ENCODE data around the gene LRP1B.

Gene LRP1B

GRCh38 chr2:141736466-141736865, 394.4 kb downstream of the LRP1B start:
- no peak for DNase-seq

GRCh38 chr2:141728886-141729285, 401.9 kb downstream of the LRP1B start:
- no peak for DNase-seq

- DNase-seq = no peak
Observed at GRCh38 chr2:141728142-141728541, 402.7 kb downstream of the LRP1B start.

GRCh38 chr2:141724426-141724825, 406.4 kb downstream of the LRP1B start:
- no peak for DNase-seq

- DNase-seq = no peak
Observed at GRCh38 chr2:141723814-141724213, 407.0 kb downstream of the LRP1B start.

- no peak for DNase-seq
Observed at GRCh38 chr2:141720476-141720875, 410.3 kb downstream of the LRP1B start.

- DNase-seq = no peak
Observed at GRCh38 chr2:141714496-141714895, 416.3 kb downstream of the LRP1B start.

- DNase-seq = no peak
Observed at GRCh38 chr2:141711627-141712026, 419.2 kb downstream of the LRP1B start.

- DNase-seq = no peak
Observed at GRCh38 chr2:141710589-141711239, 420.1 kb downstream of the LRP1B start.

GRCh38 chr2:141709756-141710155, 421.1 kb downstream of the LRP1B start:
- no peak for DNase-seq

- no peak for DNase-seq
Observed at GRCh38 chr2:141707486-141707885, 423.3 kb downstream of the LRP1B start.

- DNase-seq = no peak
Observed at GRCh38 chr2:141704541-141704940, 426.3 kb downstream of the LRP1B start.

- no peak for DNase-seq
Observed at GRCh38 chr2:141703501-141703900, 427.3 kb downstream of the LRP1B start.

- DNase-seq = no peak
Observed at GRCh38 chr2:141701618-141702017, 429.2 kb downstream of the LRP1B start.

GRCh38 chr2:141699573-141699972, 431.2 kb downstream of the LRP1B start:
- DNase-seq = no peak

- DNase-seq = no peak
Observed at GRCh38 chr2:141698500-141698899, 432.3 kb downstream of the LRP1B start.

- no peak for DNase-seq
Observed at GRCh38 chr2:141697035-141697434, 433.8 kb downstream of the LRP1B start.

- DNase-seq = no peak
Observed at GRCh38 chr2:141694180-141694579, 436.6 kb downstream of the LRP1B start.

- DNase-seq = no peak
Observed at GRCh38 chr2:141692829-141693228, 438.0 kb downstream of the LRP1B start.

GRCh38 chr2:141676139-141676538, 454.7 kb downstream of the LRP1B start:
- DNase-seq = no peak

- DNase-seq = no peak
Observed at GRCh38 chr2:141666191-141666590, 464.6 kb downstream of the LRP1B start.

GRCh38 chr2:141660232-141660631, 470.6 kb downstream of the LRP1B start:
- no peak for DNase-seq

GRCh38 chr2:141654311-141654710, 476.5 kb downstream of the LRP1B start:
- no peak for DNase-seq

- DNase-seq = no peak
Observed at GRCh38 chr2:141653184-141653583, 477.6 kb downstream of the LRP1B start.

- no peak for DNase-seq
Observed at GRCh38 chr2:141652308-141652707, 478.5 kb downstream of the LRP1B start.
